Gastroesophageal sphincter (tissue), 3 donors: Measurements from ENCODE around the gene CCDC181.

Experiments used
- EP300 ChIP-seq: sonication (generic); formaldehyde crosslinking; IDR thresholded peaks from one replicate; pipeline ENCODE4 v1.6.1; 2017; ENCODE audit warnings: antibody characterized with exemption, mild to moderate bottlenecking
- POLR2A ChIP-seq, 2 donors: fragments of 450-650 bp; IDR thresholded peaks; one replicate each; pipeline ENCODE4 v1.6.1; 2017; ENCODE audit warnings: antibody characterized with exemption in 2 of 2, mild to moderate bottlenecking in 2 of 2, moderate library complexity in 1 of 2
- POLR2AphosphoS5 ChIP-seq: sonication (generic); formaldehyde crosslinking; IDR thresholded peaks from one replicate; pipeline ENCODE4 v1.6.1; 2017; ENCODE audit warnings: antibody characterized with exemption
- TF ChIP-seq, protein P1 (sequence below), 4 experiments: fragments of 200-600 bp in 2 of 4; fragments of 450-650 bp in 2 of 4; sonication (generic) in 1 of 4; IDR thresholded peaks; one replicate each; pipeline ENCODE4 v1.5.1; 2017 to 2019; ENCODE audit warnings: antibody characterized with exemption in 4 of 4, mild to moderate bottlenecking in 2 of 4, moderate library complexity in 2 of 4

GRCh38 chr1:169347688-169348382 lies 79.4 kb downstream of the CCDC181 start:
- TF ChIP-seq EP300 (no peak), POLR2A (IDR thresholded peaks at IDR 0.05) (no peak), POLR2AphosphoS5 (no peak)
- TF ChIP-seq, protein P1, sequence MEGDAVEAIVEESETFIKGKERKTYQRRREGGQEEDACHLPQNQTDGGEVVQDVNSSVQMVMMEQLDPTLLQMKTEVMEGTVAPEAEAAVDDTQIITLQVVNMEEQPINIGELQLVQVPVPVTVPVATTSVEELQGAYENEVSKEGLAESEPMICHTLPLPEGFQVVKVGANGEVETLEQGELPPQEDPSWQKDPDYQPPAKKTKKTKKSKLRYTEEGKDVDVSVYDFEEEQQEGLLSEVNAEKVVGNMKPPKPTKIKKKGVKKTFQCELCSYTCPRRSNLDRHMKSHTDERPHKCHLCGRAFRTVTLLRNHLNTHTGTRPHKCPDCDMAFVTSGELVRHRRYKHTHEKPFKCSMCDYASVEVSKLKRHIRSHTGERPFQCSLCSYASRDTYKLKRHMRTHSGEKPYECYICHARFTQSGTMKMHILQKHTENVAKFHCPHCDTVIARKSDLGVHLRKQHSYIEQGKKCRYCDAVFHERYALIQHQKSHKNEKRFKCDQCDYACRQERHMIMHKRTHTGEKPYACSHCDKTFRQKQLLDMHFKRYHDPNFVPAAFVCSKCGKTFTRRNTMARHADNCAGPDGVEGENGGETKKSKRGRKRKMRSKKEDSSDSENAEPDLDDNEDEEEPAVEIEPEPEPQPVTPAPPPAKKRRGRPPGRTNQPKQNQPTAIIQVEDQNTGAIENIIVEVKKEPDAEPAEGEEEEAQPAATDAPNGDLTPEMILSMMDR (IDR thresholded peaks at IDR 0.05): no peak
